HG03175 (cell line): Measurements from ENCODE around the gene FCN1.

ENCODE experiments used
- ATAC-seq: cut with Tn5 transposase; IDR thresholded peaks from one replicate; pipeline ENCODE4 v1.9.1; 2021; ENCODE audit warnings: mild to moderate bottlenecking, moderate library complexity; ENCODE audit not compliant: unreplicated experiment

Gene FCN1

DNA sequence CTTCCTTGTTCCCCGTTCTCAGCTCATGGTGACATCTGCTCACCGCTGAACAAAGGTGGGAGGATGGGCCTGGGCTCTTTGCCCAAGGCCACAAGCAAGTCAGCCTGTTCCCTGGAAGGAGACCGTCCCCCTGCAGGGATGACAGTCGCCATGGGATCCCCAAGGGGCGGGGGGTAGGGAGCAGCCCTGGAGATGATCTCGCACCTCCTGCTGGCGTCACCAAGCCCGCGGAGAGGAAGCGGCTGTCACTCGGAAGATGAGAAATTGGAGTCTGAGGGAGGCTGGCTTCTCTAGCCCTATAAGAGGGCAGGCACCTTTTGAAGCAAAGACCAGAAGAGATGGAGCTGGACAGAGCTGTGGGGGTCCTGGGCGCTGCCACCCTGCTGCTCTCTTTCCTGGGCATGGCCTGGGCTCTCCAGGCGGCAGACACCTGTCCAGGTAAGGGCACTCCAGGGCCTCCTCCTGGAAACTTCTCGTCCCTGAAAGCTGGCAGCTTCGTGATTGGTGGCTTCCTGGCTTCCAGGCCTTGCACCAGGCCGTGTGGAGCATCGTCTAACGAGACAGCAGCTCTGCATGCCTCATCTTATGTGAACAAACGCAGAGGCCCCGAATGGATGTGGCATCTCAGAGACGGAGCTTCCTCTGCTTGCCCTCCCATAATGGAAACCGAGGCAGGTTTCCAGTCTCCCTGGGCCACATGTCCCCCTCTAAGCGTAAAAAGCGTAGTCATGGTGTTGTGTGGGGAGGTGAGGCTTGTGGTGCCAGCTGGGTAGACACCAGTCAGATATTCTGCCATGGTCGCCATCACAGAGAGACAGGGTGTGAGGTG lies 37.0 kb downstream of the FCN1 start, which contains the start of gene FCN2:
Gene FCN2 (plus strand): TSS at position 327 of the 829 bp plus-strand sequence. CDS start 12 bp downstream, at position 339.
- ATAC-seq, result no peak

- no peak for ATAC-seq
Observed at GRCh38 chr9:134879664-134880483, 37.8 kb downstream of the FCN1 start.

DNA sequence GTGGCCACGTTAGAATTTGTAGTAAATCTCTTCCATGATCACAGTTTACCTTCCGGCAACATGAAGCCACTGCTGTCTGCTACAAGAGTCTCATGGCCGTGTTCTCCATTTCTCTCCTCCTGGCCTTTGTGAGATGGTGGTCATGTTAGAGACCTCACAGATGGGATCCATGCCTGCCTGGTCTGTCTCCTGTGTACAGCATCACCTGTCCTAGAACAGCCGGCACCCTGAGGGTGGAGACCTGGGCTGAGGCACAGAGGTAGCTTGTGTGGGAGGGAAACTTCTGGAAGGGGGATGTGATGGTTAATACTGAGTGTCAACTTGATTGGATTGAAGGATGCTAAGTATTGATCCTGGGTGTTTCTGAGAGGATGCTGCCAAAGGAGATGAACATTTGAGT lies 40.2 kb downstream of the FCN1 start:
- no peak for ATAC-seq

- ATAC-seq, result no peak
Observed at GRCh38 chr9:134875371-134875770, 42.3 kb downstream of the FCN1 start.

DNA sequence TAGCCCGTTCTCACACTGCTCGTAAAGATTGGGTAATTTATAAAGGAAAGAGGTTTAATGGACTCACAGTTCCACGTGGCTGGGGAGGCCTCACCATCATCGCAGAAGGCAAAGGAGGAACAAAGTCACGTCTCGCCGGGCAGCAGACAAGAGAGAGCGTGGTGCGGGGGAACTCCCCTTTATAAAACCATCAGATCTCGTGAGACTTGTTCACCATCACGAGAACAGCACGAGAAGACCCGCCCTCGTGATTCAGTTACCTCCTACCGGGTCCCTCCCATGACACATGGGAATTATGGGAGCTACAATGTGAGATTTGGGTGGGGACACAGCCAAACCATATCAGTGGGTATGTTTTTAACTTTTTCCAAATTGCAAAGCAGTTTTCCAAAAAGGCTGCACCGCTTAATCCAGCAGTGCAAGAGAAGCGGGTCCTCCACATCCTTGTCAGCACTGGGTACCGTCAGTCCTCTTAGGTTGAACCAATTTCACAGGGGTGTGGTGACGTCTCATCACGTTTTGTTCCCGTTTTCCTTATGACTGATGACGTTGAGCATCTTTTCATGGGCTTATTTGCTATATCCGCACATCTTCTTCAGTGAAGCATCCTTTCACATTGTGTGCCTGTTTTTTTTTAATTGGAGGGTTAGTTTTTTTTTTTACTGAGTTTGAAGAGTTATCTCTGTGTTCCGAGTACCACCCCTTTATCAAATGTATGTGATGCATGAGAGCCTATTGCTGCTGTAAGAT lies 45.1 kb downstream of the FCN1 start:
- ATAC-seq, result no peak

- ATAC-seq, result no peak
Observed at GRCh38 chr9:134871697-134872340, 45.9 kb downstream of the FCN1 start.

GRCh38 chr9:134870746-134871662 lies 46.7 kb downstream of the FCN1 start:
- no peak for ATAC-seq

GRCh38 chr9:134870301-134870694 lies 47.4 kb downstream of the FCN1 start:
- no peak for ATAC-seq

GRCh38 chr9:134869554-134870300 lies 48.0 kb downstream of the FCN1 start:
- no peak for ATAC-seq

DNA sequence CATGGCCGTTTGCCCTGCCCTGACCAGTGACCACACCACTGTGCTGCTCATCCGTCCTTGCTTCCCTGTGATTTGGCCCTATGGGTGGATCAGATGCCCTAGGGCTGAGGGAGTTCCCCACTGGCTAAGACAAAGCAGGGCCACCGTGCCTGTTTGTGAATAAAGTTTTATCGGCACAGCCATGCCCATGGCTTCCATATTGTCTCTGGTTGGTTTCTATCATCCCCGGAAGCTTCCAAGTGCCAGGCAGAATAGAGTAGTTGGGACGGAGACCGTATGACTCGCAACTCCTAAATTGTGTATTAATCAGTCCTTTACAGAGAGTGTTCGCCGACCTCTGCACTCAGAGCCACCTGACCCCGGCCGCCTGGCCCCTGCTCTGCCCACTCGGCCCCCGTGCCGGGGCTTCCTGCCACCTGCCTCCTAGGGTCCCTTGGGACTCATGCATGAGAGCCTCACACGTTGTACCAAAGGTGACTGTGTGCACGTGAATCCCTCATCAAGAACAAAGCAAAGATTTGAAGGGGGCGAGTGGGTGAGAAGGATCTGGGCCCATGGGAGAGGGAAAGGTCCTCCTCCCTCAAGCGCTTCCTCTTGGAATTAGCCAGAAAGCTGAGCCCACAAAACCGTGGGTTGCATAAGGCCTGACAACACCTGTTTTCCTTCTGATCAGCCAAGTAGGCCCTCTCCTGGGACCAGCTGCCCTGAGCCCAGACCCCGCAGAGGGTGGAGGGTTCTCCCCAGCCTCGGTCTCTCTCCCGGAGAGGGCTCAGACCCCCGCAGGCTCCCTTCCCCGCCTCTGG lies 48.8 kb downstream of the FCN1 start:
- ATAC-seq, result no peak

GRCh38 chr9:134867917-134868750 lies 49.6 kb downstream of the FCN1 start:
- ATAC-seq, result no peak

DNA sequence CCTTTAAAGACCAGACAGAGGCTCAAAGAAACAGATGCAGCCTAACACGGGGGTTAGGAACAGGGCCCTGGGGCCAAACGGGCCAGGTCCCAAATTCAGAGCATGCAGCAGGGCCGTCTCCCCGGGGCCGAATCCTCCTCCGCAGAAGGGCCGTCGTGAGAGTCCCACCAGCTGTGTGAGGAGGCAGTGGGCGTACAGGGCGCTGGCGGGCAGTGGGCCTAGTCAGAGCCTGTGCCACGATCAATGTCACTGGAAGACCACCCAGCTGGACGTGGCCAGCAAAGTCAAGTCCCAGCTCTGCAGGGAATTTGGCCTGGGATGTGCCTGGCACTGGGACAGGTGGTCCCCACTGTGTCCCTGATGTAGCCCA lies 52.9 kb downstream of the FCN1 start:
- ATAC-seq, result no peak

DNA sequence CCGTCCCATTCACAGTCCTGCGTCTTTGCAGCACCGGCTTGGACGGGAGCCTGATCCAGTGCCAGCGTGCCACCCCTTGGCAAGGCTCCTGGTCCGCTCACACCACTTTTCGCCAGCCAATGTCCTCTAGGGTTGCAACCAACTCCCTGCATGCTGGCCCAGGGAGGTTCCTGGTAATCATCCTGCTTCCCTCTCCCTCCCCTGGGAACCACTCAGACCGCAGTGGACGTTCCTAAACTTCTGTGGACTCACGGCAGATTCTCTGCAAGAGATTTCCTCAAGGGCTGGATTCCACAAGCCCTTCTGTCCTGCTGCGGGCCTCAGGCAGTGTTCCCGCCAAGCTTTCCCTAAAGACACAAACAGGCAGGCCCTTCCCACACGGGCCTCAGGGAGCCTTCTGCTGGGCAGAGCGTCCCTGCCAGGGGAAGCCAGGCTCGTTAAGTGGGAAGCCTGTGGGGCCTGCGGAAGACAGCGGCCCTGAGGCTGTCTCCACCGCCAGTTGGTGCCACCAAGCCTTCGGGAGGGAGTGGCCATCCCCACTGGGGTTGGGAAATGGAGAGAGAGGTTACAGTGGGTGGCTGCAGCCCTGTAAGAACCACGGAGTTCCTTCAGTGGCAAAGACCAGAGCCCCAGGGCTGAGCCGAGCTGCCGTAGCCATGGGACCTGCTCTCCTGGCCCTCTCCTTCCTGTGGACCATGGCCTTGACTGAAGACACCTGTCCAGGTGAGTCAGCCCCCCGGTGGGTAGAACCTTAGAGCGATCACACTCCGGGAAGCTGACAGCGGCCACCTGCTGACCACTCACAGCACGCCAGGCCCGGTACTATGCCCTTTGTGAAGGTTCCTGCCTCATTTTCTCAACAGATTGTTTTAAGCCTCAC lies 53.5 kb downstream of the FCN1 start:
- ATAC-seq, result no peak

GRCh38 chr9:134863306-134863902 lies 54.3 kb downstream of the FCN1 start:
- no peak for ATAC-seq

GRCh38 chr9:134861595-134862334 lies 55.9 kb downstream of the FCN1 start:
- ATAC-seq, result no peak
